Sigmoid colon (tissue), 7 donors: ENCODE measurements around the gene TUT4. TPM values are rescaled to one million over a fixed set of nuclear protein-coding genes. Genes with fewer than 3 reads are reported as not detected.
"Not testable (repeated sequence)": the region's sequence is repeated elsewhere in the genome, so short reads cannot be mapped to it uniquely, and the experiment has no call there.

Experiments
- DNase-seq: peaks from one replicate; pipeline ENCODE4 v3.0.0-alpha.2; 2019
- H3K27ac ChIP-seq, 4 donors: fragments of 200-600 bp; sonication (generic); one replicate each; pipeline ENCODE4 v1.5.1; 2016 to 2019; ENCODE audit warnings: mild to moderate bottlenecking in 1 of 4
- H3K27me3 ChIP-seq, 3 donors: fragments of 200-600 bp; sonication (generic); one replicate each; pipeline ENCODE4 v1.5.1; 2019; ENCODE audit warnings: mild to moderate bottlenecking in 1 of 3
- H3K36me3 ChIP-seq, 4 donors: fragments of 200-600 bp; sonication (generic); one replicate each; pipeline ENCODE4 v1.5.1; 2016 to 2019
- H3K4me1 ChIP-seq, 4 donors: fragments of 200-600 bp; sonication (generic); one replicate each; pipeline ENCODE4 v1.5.1; 2017 to 2019
- H3K4me3 ChIP-seq, 4 donors: fragments of 200-600 bp; sonication (generic); one replicate each; pipeline ENCODE4 v1.5.1; 2017 to 2019; ENCODE audit warnings: mild to moderate bottlenecking in 2 of 4, moderate library complexity in 1 of 4
- H3K9me3 ChIP-seq, 4 donors: fragments of 200-600 bp in 3 of 4; sonication (generic) in 3 of 4; one replicate each; pipeline versions ENCODE4 v1.5.1 to v1.6.1; 2013 to 2019
- CTCF ChIP-seq, 4 experiments: fragments of 450-650 bp in 3 of 4; fragments of 200-600 bp in 1 of 4; IDR thresholded peaks; one replicate each; pipeline ENCODE4 v1.5.1; 2016 to 2019; ENCODE audit warnings: antibody characterized with exemption in 4 of 4, mild to moderate bottlenecking in 3 of 4, moderate library complexity in 2 of 4
- EP300 ChIP-seq, 4 donors: sonication (generic); formaldehyde crosslinking; IDR thresholded peaks; one replicate each; pipeline ENCODE4 v1.6.1; 2017; ENCODE audit warnings: antibody characterized with exemption in 4 of 4
- POLR2A ChIP-seq, 2 donors: fragments of 450-650 bp; IDR thresholded peaks; one replicate each; pipeline ENCODE4 v1.6.1; 2016; ENCODE audit warnings: antibody characterized with exemption in 2 of 2, mild to moderate bottlenecking in 2 of 2, moderate library complexity in 2 of 2
- POLR2AphosphoS5 ChIP-seq, 4 donors: sonication (generic); formaldehyde crosslinking; IDR thresholded peaks; one replicate each; pipeline ENCODE4 v1.6.1; 2017; ENCODE audit warnings: antibody characterized with exemption in 4 of 4
- WGBS, 2 donors: extraction: QIAGEN DNeasy Blood & Tissue Kit; methylation state at CpG; one replicate each; pipeline ENCODE4 v1.1.7; 2013; 5-methylcytosine and 5-hydroxymethylcytosine counted together
- intact Hi-C: fragments of 100-400 bp; cut with DNase I; formaldehyde crosslinking; loops from one replicate; pipeline ENCODE4 v1.15.1; 2023
- polyA plus RNA-seq, 3 donors: library from polyadenylated mRNA; stranded (reverse); fragments of 200-250 nt; gene quantifications; one replicate each; pipeline ENCODE4 v1.2.3, GENCODE V29; 2013
- total RNA-seq, 4 donors: library from RNA; depleted of rRNA; stranded (reverse); fragments of >200 nt; gene quantifications; one replicate each; pipeline ENCODE4 v1.1.0, GENCODE V29; 2016
- donor health status: healthy with polysubstance abuse.
- donor health status: Bipolar disorder and iron deficiency.
- donor health status: healthy.

TUT4 gene
- total and polyA plus RNA-seq, 7 donors: 3.2 to 66.9 (median 50.4) TPM

GRCh38 chr1:52582116-52582696 is 29.3 kb upstream of the TUT4 start:
- no peak for TF ChIP-seq EP300 (IDR thresholded peaks at IDR 0.05)
- TF ChIP-seq POLR2A (IDR thresholded peaks at IDR 0.05): no peak
- no peak for TF ChIP-seq POLR2AphosphoS5 (IDR thresholded peaks at IDR 0.05)
- TF ChIP-seq CTCF (IDR thresholded peaks at IDR 0.05): no peak

GRCh38 chr1:52580283-52580682 is 27.4 kb upstream of the TUT4 start:
- Histone ChIP-seq H3K4me1 (no peaks in the 10 kb centered on the region), H3K27me3 (no peaks in the 10 kb centered on the region), H3K27ac (no peak overlapping the region), H3K4me3 (no peak overlapping the region), H3K36me3 (no peaks in the 10 kb centered on the region), H3K9me3 (no peaks in the 10 kb centered on the region)
- no peak for DNase-seq
- 88 to 93% methylated on average over 3 of the region's 3 CpGs for WGBS, 2 donors
- intact Hi-C loops: no loop called here
- TF ChIP-seq POLR2A (IDR thresholded peaks at IDR 0.05) (no peak), EP300 (IDR thresholded peaks at IDR 0.05) (no peak), POLR2AphosphoS5 (IDR thresholded peaks at IDR 0.05) (no peak), CTCF (IDR thresholded peaks at IDR 0.05) (no peak)

More at GRCh38 chr1:52582116-52582696, 29.3 kb upstream of the TUT4 start:
- WGBS, 2 donors: 89 to 94% methylated on average over 10 of the region's 10 CpGs
- no peaks in the 10 kb centered on the region for H3K27me3 ChIP-seq
- no peaks in the 10 kb centered on the region for H3K36me3 ChIP-seq
- no peak overlapping the region for H3K27ac ChIP-seq
- H3K9me3 ChIP-seq: no peaks in the 10 kb centered on the region
- H3K4me1 ChIP-seq: no peaks in the 10 kb centered on the region
- intact Hi-C loops: no loop called here
- H3K4me3 ChIP-seq: no peak overlapping the region
- DNase-seq: no peak

- Histone ChIP-seq H3K9me3 (no peaks in the 10 kb centered on the region), H3K4me1 (peaks cover 0 to 7% (median 5%) of the 10 kb centered on the region in 4 donors), H3K36me3 (no peaks in the 10 kb centered on the region), H3K27ac (no peak overlapping the region), H3K4me3 (no peak overlapping the region), H3K27me3 (no peaks in the 10 kb centered on the region)
- no peak for DNase-seq
- intact Hi-C loops: no loop called here
- TF ChIP-seq POLR2AphosphoS5 (IDR thresholded peaks at IDR 0.05) (no peak), POLR2A (IDR thresholded peaks at IDR 0.05) (no peak), EP300 (IDR thresholded peaks at IDR 0.05) (no peak), CTCF (IDR thresholded peaks at IDR 0.05) (no peak)
- WGBS, 2 donors: 39% methylated on average over 2 of the region's 2 CpGs
Measured at GRCh38 chr1:52579415-52579814, 26.5 kb upstream of the TUT4 start.

GRCh38 chr1:52578066-52578465 is 25.2 kb upstream of the TUT4 start:
- intact Hi-C loops, H3K36me3 ChIP-seq, H3K4me3 ChIP-seq, H3K9me3 ChIP-seq, DNase-seq, H3K27me3 ChIP-seq, H3K27ac ChIP-seq: not testable (repeated sequence)
- peaks cover 0 to 13% (median 7%) of the 10 kb centered on the region in 4 donors for H3K4me1 ChIP-seq
- WGBS, 2 donors: 93 to 96% methylated on average over 3 of the region's 3 CpGs

GRCh38 chr1:52576074-52576473 is 23.2 kb upstream of the TUT4 start:
- Histone ChIP-seq H3K36me3 (no peaks in the 10 kb centered on the region), H3K27ac (no peak overlapping the region), H3K9me3 (no peaks in the 10 kb centered on the region), H3K4me3 (no peak overlapping the region), H3K4me1 (peaks cover 0 to 13% (median 7%) of the 10 kb centered on the region in 4 donors), H3K27me3 (no peaks in the 10 kb centered on the region)
- DNase-seq: no peak
- TF ChIP-seq CTCF (IDR thresholded peaks at IDR 0.05) (no peak), POLR2A (IDR thresholded peaks at IDR 0.05) (no peak), POLR2AphosphoS5 (IDR thresholded peaks at IDR 0.05) (no peak), EP300 (IDR thresholded peaks at IDR 0.05) (no peak)
- intact Hi-C loops: no loop called here
- WGBS, 2 donors: 98 to 100% methylated on average over 1 of the region's 1 CpG
